GM19463 (cell line): ENCODE measurements around the gene KLF5.

Experiments used
- ATAC-seq: cut with Tn5 transposase; IDR thresholded peaks from one replicate; pipeline ENCODE4 v1.9.1; 2021; ENCODE audit warnings: mild to moderate bottlenecking, moderate library complexity; ENCODE audit not compliant: unreplicated experiment

Gene KLF5

DNA sequence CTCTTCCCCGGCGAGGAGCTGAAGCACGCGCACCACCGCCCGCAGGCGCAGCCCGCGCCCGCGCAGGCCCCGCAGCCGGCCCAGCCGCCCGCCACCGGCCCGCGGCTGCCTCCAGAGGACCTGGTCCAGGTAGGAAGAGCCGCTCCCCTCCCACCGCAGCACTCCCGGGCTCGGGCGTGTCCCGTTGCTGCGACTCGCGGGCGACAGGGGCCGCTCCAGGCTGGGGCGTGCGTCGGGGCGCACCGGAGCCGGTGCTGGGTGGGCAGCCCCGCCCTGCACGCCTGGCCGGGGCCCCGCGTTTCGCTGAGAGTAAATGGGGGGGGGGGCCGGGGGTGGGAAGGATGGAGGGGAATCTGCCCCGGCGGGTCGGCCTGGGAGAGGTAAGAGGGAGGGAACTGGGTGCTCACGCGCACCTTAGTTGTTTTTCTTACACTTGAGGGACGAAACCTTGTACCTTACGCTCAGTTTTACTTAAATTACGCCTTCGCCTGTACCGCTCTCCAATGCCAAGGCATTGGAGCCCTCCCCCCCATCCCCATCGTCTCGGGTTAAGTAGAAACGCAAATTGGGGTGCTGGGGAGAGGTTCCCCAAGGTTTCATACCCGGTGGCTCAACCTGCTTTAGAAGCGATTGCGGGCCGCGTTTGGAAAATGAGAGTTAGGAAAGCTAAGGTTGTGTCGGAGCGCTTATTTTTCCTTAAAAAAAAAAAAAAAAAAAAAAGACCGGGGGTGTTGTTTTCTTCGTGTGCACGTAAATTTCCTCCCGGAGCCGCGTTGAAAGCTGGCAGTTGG lies 850 bp downstream of the KLF5 start:
- ATAC-seq, result peak; percentile 40

DNA sequence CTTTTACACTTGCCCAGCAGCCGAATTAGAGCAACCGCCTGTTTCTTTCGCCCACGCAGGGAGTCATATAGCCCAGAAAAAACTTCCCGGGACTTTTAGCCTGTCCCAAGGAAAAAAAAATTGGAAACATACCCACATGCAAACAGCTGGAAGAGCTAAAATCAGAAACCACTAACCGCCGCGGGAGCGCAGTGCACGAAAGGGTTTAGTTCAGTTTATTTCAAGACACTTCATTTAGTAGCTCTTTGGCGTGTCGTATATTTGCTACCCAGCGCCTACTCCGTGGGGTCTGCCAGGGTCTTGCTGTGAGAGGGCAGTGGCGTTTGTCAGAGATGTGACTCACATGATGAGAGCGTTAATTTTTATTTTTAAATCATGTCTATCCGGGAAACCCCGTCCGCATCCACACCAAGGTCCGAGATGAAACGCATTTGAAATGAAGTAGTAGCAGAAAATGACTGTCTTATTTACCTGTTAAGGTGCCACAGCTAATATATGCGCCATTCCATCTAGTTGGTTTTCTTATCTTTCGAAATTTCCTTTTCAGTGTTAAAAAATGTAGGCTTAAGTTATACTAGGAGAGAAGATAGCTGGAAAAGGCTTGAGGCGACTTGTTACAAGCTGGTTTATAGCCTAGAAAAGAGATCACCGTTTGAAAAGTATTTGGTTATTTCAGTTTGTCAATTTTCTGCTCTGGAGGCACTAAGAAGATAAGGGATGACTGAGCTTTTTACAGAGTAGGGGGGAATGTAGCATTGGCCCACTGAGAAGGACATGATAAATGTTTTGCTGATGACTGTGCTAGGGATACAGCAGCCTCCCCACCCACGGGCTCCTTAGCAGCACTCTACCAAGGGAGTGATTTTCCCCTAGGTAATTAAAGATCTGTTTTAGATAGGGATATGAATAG lies 1.7 kb downstream of the KLF5 start:
- ATAC-seq, result no peak

DNA sequence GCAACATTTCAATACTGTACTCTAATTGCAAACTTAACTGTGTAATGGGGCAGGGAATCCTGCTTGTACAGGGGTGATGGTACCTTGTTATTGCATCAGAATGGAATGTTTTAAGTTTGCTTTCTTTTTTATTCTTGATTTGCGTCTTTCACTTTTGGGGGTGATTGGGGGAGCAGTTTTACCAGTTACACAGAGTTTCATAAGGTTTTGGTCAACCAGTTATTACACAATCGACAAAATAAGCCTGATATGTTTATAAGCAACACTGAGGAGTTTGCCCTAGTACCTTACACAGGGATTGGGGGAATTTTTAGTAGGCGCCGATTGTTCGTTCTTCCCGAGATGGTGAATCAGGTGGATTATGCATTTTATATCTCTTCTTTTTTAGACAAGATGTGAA lies 2.7 kb downstream of the KLF5 start:
- no peak for ATAC-seq

DNA sequence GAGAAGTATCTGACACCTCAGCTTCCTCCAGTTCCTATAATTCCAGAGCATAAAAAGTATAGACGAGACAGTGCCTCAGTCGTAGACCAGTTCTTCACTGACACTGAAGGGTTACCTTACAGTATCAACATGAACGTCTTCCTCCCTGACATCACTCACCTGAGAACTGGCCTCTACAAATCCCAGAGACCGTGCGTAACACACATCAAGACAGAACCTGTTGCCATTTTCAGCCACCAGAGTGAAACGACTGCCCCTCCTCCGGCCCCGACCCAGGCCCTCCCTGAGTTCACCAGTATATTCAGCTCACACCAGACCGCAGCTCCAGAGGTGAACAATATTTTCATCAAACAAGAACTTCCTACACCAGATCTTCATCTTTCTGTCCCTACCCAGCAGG lies 3.1 kb downstream of the KLF5 start:
- no peak for ATAC-seq

DNA sequence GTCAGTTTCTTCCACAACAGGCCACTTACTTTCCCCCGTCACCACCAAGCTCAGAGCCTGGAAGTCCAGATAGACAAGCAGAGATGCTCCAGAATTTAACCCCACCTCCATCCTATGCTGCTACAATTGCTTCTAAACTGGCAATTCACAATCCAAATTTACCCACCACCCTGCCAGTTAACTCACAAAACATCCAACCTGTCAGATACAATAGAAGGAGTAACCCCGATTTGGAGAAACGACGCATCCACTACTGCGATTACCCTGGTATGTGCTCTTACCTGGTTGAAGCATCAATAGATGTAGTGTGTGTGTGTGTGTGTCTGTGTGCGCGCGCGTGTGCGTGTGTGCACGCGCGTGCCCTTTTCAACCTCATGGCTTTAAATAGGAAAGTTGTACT lies 3.7 kb downstream of the KLF5 start:
- no peak for ATAC-seq

DNA sequence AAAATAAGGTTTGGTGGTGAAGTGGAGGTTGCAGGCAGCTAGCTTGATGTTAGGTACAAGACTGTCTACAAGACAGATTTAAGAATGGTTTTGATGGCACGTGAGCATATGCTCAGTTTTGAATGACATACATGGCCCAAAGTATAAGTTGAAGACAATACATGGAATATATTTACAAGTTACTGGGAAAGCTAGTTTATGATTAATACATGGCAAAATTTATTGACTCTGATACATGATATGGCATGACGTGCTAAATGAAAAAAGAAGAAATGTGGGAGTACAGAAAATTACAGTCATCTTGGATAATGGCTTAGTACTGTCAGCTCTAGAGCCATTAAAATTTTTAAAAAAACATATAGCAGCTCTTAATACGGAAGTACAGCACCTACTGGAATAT lies 4.4 kb downstream of the KLF5 start:
- no peak for ATAC-seq

DNA sequence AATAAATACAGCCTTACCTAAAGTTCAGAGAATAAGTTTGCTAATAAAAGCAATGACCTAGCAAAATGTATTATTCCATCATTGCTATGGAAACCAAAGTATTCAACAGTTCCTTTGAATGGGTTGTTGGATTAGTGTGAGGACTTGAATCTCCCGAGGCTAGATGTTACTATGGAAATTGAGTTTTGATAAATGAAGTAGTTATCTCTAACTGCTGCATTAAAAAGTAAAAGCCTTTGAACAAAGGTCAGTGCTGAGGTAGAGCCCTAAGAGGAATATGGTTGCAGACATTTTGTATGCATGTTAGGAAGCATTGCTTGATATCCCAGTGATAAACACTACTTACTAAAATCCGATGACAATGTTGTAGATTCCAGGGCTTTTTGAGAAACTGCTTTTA lies 6.2 kb downstream of the KLF5 start:
- ATAC-seq, result no peak

DNA sequence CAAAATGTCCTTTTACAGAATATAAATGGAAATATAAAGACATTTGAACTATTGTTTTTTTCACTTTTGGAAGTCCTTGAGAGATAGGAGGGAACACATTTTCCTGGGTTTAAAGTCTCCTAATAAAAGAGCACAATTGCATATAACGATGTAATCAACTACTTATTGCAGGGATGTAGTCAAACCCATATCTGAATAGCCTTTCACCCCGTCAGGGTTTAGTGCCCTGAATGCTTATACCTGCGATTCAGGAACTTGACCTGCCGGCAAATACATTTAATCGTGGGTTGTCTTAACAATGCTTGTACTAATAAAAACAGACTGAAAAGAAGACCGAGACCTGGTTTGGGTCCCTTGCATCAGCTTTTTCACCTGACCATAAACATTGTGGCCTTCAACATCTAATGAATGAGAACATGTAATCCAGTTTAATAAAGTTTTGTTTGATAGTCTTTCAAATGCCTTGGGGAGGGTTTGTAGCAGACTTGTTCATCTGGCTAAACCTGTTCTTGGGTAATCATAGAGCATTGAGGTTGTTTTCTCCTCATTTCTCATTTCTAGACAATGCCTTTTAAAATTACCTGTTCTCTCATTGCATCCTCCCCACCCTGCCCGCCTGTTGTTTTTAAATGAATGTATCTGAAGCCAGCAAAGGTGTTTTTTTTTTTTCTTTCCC lies 7.0 kb downstream of the KLF5 start:
- ATAC-seq, result no peak

DNA sequence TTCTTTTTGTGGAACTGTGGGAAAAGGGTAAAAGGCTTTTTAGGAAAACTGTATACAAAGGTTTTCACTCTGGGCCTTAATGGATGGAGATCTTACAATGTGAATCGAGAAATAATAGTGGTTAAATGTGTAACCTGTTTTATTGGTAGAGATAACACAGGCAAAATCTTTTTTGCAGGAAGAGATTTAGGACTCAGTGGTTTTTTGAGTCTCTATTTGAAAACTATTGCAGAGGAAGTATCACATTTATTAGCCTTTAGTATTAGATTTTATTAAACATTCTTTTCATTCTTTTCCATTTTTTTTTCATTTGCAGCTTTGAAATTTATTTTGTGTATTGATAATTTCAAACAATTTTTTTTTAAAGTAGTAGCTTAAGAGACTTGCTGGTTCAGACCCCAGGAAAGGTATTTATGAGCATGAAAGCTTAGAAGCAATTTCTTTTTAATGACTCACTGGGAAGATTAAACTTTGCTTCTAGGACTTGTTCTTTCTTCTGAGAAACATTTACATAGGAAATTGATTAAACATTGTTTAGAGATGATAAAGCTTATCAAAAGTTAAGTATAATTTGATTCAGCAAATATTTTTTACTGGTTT lies 10.5 kb downstream of the KLF5 start:
- no peak for ATAC-seq

DNA sequence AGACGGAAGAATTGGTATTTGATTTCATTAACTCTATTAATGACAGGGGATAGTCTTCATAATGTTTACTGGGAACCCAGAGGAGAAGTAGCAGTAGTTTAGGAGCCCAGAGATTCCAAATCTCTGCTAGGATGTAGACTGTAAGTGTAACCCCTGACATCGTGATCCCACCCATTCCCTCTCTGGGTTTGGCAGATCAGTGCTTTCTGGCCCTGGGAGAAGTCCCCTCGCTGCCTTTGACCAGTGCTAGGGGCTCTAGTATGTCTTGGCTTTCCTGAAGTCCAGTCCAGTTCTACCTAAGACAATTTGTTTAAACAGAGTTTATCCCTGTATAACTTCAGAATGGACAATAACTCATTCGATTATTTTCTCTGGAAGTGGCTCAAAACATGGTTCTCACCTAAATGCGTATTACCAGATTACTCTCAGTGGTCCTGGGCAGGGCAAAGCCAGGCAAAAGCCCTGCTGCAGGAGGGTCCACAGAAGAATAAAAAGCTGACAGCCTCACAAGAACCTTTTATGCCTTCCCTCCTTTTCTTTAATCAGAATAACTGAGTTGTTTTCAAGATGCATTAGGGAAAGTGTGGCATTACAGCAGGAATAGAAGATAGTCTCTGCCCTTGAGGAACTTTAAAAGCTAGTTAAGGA lies 11.8 kb downstream of the KLF5 start:
- ATAC-seq, result no peak

DNA sequence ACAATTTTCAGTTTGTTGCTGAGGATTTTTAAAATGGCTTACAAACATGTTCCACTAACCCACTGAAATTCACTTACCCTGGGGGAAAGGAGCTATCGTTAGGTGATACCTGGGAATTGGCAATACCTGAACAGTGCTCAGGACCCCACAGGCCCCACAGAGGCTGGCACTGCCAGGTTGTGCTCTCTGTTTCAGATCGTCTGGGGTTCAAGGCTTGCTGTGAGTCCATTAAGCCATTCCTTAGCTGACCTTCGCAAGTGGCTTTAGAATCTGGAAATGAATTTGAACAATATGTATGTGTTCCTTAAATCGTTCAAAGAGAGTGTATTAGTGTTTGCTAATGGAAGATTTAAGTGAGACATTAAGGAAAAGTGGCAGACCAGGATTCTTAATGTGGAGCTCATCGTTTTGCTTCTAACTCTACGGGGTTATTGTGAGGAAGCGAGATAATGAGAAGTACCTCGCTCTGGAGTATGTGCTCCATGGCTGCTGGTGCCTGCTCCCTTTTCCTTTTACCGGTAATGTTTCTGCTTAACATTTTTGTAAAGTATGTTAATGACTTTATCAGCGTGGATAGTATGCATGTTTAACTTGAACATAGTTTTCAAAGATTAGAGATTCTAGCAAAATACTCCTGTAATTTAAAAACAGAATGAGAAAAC lies 13.6 kb downstream of the KLF5 start:
- no peak for ATAC-seq

DNA sequence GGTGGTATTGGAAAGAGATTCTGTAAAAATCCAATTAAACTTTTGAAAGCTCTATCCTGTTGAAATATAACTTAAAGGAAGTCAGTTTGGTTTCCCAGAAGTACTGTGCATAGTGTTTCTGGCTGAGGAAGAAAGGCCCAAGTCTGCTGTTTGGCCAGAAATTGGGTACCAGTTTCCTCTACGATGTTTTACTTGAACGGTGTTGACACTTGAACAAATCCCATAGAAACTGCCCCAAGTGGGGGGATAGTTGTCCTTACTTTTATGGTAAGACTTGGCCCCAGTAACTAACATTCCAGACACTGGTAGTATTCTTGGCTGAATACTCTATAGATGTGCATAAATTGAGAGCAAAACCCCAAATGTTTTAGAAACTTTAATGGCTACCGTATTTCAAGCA lies 14.2 kb downstream of the KLF5 start:
- ATAC-seq, result no peak

DNA sequence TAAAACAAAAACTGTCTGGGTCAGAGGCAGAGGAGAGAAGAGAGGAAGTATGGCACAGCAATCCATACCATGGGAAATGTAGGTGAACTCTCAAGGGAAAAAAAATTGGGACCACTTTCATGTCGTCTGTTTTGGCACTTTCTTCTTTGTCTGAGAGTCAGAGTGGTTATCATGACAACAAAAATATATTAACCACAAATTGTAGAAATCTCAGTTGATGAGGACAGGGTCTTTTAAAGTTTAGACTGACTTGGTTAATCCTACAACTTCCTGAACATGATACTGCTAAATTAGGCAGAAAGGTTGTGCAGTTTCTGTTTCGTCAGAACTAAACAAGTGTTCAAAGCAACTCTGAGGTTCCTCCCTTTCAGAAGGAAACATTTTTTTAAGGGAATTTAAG lies 15.2 kb downstream of the KLF5 start:
- ATAC-seq, result peak; percentile 78

DNA sequence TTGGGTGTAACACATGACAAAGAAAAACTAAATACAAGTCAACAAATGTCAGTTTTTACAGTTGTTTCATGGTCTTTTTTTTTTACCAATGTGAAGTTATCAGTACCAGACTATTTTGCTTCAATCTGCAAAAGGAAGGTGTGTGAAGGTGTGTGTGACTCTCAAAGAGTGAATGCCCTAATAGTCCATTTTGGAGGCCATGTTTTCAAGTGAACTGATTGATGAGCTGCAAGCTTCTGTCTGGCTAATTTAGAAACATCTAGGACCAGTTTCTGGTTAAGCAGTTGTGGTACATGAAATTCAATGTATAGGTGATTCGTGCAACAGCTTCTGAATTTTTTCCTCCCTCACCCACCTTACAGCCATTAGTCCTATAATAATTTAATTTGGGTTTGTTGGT lies 16.1 kb downstream of the KLF5 start:
- ATAC-seq, result no peak

DNA sequence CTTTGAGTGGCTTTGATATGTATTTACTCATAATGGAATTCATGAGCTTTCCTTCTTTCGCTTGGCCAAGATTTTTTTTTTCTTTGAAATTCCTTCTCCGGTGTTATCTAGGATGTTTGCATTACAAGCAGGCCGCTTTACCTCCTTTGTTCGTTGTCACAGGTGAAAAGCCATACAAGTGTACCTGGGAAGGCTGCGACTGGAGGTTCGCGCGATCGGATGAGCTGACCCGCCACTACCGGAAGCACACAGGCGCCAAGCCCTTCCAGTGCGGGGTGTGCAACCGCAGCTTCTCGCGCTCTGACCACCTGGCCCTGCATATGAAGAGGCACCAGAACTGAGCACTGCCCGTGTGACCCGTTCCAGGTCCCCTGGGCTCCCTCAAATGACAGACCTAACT lies 16.7 kb downstream of the KLF5 start:
- no peak for ATAC-seq

DNA sequence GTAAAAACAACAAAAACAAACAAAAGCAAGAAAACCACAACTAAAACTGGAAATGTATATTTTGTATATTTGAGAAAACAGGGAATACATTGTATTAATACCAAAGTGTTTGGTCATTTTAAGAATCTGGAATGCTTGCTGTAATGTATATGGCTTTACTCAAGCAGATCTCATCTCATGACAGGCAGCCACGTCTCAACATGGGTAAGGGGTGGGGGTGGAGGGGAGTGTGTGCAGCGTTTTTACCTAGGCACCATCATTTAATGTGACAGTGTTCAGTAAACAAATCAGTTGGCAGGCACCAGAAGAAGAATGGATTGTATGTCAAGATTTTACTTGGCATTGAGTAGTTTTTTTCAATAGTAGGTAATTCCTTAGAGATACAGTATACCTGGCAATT lies 17.1 kb downstream of the KLF5 start:
- ATAC-seq, result no peak

DNA sequence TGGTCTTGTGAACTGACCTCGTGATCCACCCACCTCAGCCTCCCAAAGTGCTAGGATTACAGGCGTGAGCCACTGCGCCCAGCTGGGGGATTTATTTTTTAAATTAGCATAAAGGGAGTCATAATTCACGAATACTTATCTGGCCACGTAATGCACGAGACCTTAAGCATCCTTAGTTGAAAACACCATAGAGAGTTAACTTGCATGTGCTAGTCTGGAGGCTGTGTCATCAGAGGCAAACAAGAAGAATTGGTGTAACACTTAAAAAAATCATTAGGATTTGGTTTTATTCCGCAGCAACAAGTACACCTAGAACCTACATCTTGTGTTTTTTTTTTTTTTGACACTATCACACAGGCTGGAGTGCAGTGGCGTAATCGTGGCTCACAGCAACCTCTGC lies 19.1 kb downstream of the KLF5 start:
- ATAC-seq, result no peak

DNA sequence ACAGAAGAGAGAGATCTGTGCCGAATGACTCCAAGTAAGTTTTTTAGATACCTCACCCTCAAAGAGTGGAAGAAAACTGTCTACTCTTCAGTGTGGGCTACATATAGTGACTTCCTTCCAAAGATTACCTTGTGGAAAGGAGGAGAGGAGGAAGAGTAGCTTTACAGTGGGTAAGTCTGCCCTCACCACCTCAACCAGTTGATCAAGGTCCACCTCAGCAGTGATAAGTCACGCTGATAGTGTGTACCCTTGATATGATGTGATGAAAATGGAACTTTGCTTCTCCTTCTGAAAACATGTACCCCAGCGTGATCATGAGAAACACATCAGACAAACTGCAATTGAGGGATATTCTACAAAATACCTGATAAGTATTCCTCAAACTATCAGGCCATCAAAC lies 20.6 kb downstream of the KLF5 start:
- no peak for ATAC-seq

DNA sequence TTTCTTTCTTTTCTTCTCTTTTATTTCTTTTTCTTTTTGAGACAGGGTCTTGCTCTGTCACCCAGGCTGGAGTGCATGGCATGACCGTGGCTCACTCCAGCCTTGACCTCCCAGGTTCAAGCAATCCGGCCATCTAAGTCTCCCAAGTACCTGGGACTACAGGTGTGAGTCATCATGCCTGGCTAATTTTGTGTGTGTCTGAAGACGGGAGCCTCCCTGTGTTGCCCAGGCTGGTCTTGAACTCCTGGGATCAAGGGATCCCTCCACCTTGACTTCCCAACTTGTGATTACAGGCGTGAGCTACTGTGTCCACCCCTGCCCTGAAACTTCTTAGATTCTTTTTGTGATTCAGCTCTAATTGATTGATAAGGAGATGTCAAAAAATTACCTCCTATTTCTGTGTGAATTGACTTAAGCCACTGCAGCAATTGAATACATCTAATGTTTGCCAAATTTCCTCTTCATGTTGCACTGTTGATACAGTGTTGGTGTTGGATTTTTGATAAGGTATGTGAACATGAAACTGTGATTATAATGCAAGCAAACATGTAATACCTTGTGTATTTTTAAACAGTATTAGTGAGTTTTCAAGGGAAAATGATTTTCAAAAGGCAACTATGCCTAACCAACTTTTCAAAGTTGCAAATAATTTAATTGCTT lies 22.6 kb downstream of the KLF5 start:
- ATAC-seq, result no peak

DNA sequence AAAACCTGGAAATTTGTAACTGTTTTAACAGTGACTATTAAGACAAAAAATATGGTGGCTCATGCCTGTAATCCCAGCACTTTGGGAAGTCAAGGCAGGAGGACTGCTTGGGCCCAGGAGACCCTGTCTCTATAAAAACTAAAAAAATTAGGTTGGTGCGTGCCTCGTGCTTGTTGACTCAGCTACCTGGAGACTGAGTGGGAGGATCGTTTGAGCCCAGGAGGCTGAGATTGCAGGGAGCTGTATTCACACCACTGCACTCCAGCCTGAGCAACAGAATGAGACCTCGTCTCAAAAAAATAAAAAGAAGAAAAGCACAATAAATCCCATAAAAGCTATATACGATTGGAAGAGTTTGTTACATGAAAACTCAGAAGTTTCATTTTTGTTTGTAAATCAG lies 23.7 kb downstream of the KLF5 start:
- no peak for ATAC-seq
